ENCODE data around the gene KRT4.
"Not testable (repeated sequence)": the region's sequence is repeated elsewhere in the genome, so short reads cannot be mapped to it uniquely, and the experiment has no call there.

Gene KRT4

DNA sequence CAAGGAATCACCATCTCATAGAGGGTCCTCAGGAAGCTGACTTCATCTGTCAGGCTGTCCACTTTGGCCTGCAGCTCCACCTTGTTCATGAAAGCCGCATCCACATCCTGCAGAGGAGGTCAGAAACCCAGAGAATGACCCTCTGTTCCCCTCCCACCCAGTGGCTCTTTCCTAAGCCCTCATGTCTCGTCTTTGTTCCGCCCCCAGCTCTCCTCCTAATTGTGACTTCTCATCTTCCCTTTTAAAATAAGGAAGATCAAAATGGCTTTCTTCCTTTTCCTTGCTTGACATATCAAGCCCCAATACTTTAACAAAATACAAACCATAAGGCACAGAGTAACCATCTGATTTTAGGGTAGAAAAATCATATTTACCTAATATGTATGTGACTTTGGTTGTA is 41.1 kb downstream of the KRT4 start:
- no peak for DNase-seq (ENCODE audit: low read depth, low spot score)

DNA sequence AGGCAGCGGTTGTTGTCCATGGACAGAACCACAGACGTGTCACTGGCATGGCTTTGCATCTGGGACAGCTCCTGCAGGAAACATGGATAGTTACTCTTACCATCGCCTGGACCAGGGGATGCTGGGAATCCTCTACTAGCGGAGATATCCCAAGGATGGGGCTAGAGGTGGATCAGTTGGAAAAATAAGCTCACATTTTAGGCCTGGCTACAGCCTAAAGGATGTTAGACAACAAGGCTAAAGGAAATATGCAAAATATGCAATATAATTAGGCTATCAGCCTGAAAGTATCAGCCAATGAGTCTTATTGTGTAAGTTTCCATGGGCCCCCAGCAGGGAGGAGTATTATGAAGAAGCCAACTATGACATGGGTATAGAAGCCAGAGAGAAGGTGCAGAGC is 41.7 kb downstream of the KRT4 start:
- DNase-seq (ENCODE audit: low read depth, low spot score): no peak

DNA sequence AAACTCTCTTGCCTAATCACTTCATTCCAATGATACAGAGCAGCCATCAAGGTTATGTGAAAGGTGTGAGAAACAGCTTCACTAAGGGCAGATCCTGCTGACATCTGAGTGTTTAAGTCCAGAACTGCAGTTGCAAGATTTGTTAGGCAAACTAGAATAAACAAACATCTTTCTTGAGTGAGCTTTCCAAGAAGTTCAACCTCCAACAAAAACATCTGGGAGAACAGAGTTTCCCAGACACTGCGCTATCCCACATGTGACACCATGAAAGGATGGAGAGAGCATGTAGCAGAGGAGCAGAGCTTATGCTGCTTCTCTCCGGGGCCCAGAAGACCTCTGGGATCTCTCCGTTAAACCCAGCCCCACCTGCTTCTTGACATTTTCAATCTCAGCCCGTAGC is 42.4 kb downstream of the KRT4 start:
- DNase-seq (ENCODE audit: low read depth, low spot score): no peak

DNA sequence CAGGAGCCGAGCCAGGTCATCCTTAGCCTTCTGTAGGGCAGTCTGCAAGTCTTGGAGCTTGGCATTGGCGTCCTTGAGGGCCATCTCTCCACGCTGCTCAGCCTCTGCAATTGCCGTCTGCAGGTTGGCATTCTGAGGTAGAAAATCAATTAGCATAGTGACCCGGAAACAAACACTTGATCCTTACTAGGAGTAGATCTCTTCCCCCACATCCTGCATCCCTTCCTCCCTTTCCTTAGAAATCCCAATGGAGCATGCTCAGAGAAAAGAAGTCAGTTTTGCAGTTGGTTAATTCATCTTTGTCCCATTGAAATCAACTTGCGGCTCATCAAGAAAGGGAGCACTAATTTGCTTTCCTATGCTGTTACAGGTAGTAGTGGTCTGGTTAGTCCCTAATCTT is 42.8 kb downstream of the KRT4 start:
- no peak for DNase-seq (ENCODE audit: low read depth, low spot score)

DNA sequence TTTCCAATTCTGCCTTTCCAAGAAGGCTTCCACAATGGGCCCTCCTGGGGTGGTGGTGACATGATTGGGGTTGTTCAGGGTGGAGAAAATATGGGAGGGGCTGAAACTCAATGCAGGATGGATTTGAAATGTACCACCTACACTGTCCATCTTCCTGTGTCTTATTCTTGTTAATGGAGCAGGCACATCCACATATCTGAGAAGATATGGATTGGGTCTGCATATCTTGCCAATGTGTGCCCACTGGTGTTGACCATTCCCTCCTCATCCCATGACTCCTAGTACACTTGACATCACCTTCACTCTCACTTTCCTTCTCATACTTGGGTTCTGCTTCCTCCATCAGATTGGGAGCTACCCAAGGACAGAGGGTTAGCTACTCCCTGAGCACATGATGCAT is 44.0 kb downstream of the KRT4 start:
- DNase-seq (ENCODE audit: low read depth, low spot score): no peak

DNA sequence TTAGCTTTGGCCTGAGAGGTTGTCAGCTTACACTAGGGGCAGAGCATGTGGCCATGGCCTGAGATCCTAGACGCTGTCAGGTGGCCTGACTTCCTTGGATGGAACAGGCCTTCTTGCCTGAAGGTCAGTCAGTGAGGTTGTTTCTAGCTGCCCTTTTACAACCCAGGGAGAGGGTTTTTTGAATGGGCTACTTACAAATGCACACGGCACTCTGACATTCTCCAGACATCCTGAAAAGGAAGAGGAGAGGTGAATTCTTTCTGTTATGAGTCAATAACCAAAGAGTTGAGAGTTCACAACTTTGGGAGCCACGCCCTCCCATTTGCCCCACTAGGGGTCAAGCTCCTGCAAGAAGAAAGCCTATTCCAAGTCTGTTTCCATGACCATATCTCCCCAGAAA is 44.6 kb downstream of the KRT4 start:
- DNase-seq (ENCODE audit: low read depth, low spot score): no peak

DNA sequence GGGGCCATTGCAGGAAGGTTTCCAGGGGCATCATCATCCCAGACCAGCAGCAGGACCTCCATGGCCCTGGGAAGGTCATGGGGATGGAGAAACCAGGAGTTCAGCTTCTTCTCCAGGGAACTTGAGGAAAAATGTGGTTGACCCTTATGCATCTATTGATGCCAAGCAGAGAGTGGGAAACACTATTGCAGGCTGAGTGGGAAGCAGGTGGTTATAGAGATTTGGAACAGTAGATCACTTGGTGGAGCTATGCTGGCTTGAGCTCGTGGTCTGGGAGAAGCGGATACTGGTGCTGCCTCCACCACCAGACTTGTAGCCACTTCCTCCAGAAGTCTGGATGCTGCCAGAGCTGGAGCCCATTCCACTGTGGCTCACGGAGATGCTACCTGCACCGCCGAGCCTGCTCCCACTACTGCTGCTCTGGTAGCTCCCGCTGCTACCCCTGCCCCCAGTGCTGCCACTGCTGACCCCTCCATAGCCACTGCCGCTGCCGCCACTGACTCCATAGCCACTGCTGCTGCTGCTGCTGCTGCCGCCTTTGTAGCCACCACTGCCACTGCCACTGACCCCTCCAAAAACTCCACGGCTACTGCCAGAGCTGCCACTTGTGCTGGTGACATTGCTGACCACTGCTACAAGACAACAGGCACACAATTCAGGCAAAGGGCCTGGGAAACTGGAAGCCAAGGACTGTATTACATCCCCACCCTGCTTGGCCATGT is 45.3 kb downstream of the KRT4 start:
- DNase-seq (ENCODE audit: low read depth, low spot score): no peak

DNA sequence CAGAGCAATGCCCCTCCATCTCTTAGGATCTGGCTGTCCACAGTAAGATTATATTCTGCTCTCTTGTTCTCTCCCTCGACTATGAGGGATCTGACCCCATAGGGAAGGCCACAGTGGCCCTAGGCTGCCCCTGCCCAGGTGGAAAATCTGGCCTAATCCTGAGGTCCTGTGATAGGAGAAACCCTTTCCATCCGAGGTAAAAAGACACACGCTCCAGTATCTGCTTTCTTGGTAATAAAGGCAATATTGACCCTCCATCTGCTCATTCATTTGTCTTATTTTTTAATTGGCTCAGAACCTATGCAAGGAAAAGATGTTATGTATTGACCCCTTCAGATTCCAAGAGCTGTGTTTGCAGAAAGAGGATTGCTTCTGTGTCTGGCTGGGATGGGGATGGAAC is 46.5 kb downstream of the KRT4 start:
- DNase-seq (ENCODE audit: low read depth, low spot score): no peak

DNA sequence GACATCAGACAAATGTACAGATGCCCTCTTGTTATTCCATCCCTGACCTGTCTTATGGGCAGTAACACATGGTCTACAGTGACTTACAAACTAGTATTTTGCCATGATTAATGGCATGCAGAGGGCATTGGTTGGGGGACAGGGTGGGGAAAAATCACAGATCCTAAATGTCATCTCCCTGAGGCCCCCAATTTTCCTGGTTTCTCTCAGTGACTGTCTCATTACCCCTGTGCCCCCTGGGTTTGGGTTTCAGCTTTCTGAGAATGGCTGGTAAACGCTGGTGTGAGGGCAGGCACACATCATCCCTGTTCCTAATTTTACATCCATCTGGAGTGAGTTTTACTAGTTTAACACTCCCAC is 46.9 kb downstream of the KRT4 start:
- no peak for DNase-seq (ENCODE audit: low read depth, low spot score)

DNA sequence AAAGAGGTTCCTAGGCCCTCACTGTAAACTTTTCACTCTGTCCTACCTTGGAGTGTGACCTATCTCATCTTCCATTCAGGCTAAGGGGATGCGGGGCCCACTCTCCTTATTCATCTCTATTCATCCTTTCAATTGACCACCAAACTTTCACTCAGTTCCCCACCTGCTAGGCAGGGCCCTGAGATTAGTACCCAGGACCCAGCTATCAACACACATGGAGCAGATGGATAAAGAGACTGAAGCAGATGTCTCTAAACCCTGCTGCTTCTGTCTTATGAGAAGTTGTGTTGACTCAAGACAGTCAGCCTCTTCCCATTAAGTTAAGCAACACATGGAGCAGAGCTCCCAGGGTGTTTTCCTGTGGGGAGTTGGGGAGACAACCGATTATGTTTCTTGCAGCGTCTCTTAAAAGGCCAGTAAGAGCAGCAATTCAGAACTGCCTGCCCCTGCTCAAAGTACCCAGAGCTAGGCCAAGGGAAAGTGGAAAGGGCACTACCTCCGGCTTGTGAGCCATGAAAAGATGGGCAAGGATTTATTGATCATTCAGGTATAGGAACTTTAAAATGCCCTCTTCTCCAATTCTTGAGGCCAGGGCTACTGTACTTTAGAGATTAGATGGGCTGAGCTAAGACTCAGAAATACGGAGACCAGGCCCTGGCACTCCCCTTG is 47.4 kb downstream of the KRT4 start:
- DNase-seq (ENCODE audit: low read depth, low spot score): no peak

DNA sequence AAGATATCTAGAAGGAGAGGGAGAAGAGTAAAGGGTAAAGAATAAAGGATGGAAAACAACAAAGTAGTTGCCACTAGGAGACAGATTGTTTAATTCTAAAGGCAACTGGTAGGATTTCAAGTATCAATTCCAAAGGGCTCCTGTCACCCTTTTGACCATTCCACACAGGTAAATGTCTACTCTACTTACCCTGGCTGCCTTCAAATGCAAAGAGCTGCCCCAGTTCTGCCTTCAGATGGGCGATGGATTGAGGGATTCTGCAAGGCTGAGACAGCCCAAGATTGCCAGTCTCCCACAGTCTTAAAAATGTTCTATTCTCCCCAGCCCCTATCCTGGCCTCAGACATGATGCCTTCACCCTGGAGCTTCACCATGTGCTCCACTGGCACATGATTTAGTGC is 48.2 kb downstream of the KRT4 start:
- DNase-seq (ENCODE audit: low read depth, low spot score): no peak

DNA sequence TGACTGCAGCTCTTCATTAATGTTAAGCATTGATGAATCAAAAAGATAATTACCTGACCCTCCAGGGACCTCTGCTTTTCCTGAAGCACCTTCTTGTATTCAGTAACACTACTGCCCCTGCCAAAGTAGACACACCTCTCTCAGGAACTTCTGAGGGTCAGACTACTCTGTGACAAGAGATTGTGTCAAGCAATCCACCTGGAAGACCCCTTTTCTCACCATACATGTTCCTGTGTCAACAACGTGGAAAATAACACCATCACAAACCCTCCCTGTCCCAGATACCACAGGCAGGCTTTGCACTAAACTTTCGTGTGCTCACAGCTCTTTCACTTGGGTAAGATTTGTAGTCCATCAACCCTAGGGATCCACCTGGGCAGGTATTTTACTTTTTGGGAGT is 49.9 kb downstream of the KRT4 start:
- no peak for DNase-seq (ENCODE audit: low read depth, low spot score)

DNA sequence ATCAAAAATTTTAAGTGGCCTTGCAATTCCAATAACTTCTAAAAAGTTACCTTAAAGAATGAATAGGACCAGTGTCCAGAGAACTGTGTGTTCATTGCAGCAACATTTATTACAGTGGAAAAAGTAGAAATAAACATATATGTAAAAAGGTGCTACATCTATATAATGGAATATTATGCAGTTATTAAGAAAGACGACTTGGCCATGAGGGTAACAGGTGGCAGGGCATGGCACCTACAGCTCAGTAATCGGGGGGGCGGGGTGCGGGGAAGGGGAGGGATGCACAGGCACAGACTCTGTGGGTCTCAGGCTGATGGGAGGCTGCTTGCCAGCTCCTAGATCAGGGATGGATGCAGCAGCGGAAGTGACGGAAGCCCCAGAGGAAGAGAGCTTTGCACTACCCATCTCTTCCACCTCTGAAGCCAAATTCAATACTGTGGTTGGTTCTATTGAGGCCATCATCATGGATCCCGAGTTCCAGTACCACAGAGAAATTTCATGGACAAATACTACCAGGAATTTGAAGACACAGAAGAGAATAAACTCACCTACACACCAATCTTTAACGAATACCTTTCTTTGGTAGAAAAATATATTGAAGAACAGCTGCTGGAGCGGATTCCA is 50.8 kb downstream of the KRT4 start:
- DNase-seq (ENCODE audit: low read depth, low spot score): no peak

DNA sequence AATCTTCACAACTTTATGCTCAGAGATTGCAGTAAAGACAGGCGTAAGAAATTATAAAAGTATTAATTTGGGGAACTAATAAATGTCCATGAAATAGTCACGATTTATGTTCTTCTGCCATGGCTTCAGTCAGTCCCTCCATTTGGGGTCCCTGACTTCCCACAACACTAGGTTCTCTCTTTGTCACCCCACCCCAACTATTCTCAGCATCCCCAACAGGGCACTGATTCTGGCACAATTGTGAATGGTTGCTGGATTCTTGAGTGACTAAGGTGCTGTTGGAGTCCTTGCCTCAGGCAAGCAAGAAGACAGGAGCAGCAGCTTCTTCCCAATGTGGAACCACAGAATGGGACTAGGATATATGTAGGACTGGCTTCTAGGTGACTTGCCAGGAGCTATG is 52.1 kb downstream of the KRT4 start:
- DNase-seq (ENCODE audit: low read depth, low spot score): no peak

DNA sequence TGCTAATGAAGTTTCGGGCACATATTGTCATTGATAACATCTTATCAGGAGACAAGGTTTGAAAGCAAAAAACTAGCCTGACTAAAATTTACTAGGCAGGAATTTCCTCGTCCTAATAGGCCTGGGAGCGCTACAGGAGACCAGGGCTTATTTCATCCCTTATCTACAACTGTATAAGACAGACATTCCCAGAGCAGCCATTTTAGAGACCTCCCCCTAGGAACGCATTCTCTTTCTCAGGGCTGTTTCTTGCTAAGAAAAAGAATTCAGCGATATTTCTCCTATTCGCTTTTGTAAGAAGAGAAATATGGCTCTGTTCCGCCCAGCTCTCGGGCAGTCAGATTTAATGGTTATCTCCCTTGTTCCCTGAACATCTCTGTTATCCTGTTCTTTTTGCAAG is 52.7 kb downstream of the KRT4 start:
- DNase-seq (ENCODE audit: low read depth, low spot score): not testable (repeated sequence)

DNA sequence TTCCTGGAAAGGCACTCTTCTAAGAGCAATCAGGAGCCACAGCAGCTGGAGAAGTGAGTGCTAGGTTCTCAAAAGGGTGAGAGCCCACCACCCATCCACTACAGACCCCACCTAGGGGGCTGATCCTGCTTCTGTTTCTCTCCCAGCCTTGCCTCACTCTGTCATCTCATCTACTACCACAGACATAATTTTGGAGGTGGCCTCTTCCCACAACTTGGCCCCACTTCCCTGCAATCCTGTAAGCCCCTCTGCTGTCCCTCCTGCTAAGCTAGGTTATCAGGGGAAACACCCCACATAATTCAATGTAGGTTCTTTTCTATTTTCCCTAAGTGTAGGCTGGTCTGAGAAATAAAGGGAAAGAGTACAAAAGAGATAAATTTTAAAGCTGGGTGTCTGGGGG is 53.3 kb downstream of the KRT4 start:
- DNase-seq (ENCODE audit: low read depth, low spot score): no peak

DNA sequence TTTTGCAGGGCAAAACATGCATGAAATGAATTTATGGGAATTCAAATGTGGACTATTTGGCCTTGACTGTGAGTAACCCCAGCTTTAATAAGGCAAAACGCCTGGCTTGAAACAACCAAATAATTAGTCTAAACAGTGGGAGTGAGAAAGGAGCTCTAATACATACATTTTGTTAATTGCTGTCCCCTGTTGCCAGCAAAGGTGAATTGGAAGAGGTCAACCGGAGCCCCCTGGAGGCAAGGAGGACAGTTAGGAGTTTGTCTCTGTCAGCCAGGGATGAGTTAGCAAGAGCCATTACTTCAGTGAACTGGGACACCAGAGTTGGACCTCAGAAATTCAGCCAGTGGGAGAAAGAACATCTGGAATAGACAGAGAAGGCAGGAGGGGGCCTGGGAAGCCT is 54.2 kb downstream of the KRT4 start:
- DNase-seq (ENCODE audit: low read depth, low spot score): no peak

DNA sequence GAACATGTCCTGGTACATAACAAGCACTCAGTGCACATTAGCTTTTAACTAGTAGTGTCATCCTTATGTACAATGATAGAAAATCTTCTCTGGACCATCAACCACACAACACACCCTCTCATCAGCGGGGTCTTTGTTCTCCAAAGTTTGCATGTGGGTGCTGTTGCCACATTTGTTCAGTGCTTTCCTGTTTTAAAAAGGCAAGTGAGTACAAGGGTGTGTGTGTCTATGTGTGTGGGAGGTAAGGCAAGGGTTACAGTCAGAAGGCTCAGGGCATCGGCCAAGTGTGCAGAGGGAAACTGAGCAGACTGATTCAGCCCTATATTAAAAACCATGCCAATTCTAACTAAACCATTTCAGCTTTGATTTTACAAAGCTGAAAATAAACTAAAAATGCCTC is 54.7 kb downstream of the KRT4 start:
- DNase-seq (ENCODE audit: low read depth, low spot score): no peak

DNA sequence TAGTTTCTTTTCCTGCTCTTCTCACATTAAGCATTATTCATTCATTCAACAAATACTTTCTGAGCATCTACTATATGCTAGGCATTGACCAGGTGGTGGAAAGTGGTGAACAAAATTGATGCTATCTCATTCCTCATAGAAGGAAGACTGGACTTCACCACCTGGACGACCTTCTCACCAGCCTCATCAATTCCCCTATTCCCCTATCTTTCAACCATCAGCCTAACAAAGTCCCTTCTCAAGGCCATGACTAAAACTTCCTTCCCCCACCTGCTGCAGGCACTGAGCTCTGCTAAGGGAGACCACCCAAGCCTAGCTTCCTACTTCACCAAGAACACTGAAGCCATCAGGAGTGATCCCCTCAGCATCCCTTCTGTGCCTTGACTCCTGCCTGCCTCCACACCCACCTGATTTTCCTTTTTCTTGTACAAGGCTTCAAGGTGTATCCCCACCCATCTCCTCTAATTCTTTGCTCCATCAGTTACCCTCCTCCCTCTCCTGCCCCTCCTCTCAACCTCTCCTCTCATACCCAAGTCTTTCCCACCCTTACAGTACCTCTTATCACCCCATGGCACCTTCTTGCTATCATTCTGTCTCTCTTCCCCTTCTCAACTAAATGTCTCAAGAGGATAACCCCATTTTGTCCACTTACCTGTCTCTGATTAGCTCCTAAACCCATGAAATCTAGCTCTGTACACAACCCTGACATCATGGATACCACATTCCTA is 56.3 kb downstream of the KRT4 start:
- no peak for DNase-seq (ENCODE audit: low read depth, low spot score)

Data from smooth muscle cell of the brain vasculature (primary cell).